SK-N-SH (cell line): Measurements from ENCODE around the gene CAPN6. TPM values are rescaled to one million over a fixed set of nuclear protein-coding genes. Genes with fewer than 3 reads are reported as not detected.
A peak's percentile ranks its signal among the peaks of the same experiment; 100 is the strongest.

Source experiments
- CTCF ChIA-PET: fragments of 300-600, 350-600 bp; formaldehyde crosslinking; extraction: SDS; loops from one replicate; lab custom pipeline; 2021; lab: Yijun Ruan, JAX
- POLR2A ChIA-PET: fragments of 350-600 bp; sonication (Branson Sonifier 250); formaldehyde crosslinking; extraction: SDS; loops from one replicate; lab custom pipeline; 2020; ENCODE audit warnings: antibody characterized with exemption, inconsistent platforms; lab: Yijun Ruan, JAX
- DNase-seq: peaks from one replicate; pipeline ENCODE4 v3.0.0; 2012
- H2AFZ ChIP-seq: fragments of 200-600 bp; sonication (generic); 2 replicates; pipeline ENCODE4 v1.8.1; 2016; ENCODE audit warnings: antibody characterized with exemption, mild to moderate bottlenecking, low read depth
- H3F3A ChIP-seq: fragments of 200-600 bp; sonication (generic); replicated peaks from 2 replicates; pipeline ENCODE3; 2016; ENCODE audit warnings: antibody characterized with exemption, mild to moderate bottlenecking; ENCODE audit not compliant: insufficient read depth
- H3K27ac ChIP-seq, 2 experiments: fragments of 200-500 bp in 1 of 2; fragments of 200-600 bp in 1 of 2; sonication (Bioruptor generic) in 1 of 2; sonication (generic), shearing (Covaris generic) in 1 of 2; 2 replicates each; pipeline versions ENCODE4 v1.5.1 to v1.6.1; 2014 to 2016; ENCODE audit warnings: low read depth in 2 of 2, inconsistent platforms in 1 of 2, low read length in 1 of 2, mild to moderate bottlenecking in 1 of 2, mixed read lengths in 1 of 2
- H3K27me3 ChIP-seq: fragments of 200-600 bp; sonication (generic), shearing (Covaris generic); 2 replicates; pipeline ENCODE4 v1.6.1; 2016; ENCODE audit warnings: mixed run types; ENCODE audit not compliant: insufficient read depth
- H3K36me3 ChIP-seq, 2 experiments: fragments of 200-500 bp in 1 of 2; fragments of 200-600 bp in 1 of 2; sonication (Bioruptor generic) in 1 of 2; sonication (generic) in 1 of 2; replicated peaks in 1 of 2; 2 replicates each; pipeline versions ENCODE3 to v1.5.1; 2014 to 2016; ENCODE audit warnings: low read length in 1 of 2, mild to moderate bottlenecking in 1 of 2; ENCODE audit not compliant: insufficient read depth in 2 of 2, control insufficient read depth in 1 of 2
- H3K4me1 ChIP-seq, 2 experiments: fragments of 200-500 bp in 1 of 2; fragments of 200-600 bp in 1 of 2; sonication (Bioruptor generic) in 1 of 2; sonication (generic), shearing (Covaris generic) in 1 of 2; 2 replicates each; pipeline versions ENCODE4 v1.5.1 to v1.6.1; 2014 to 2016; ENCODE audit warnings: low read depth in 1 of 2, low read length in 1 of 2, mixed run types in 1 of 2; ENCODE audit not compliant: insufficient read depth in 2 of 2, control insufficient read depth in 1 of 2
- H3K4me2 ChIP-seq: fragments of 200-600 bp; sonication (generic), shearing (Covaris generic); 2 replicates; pipeline ENCODE4 v1.6.1; 2017; ENCODE audit warnings: mixed run types
- H3K4me3 ChIP-seq, 2 experiments: fragments of 200-500 bp in 1 of 2; fragments of 200-600 bp in 1 of 2; sonication (Bioruptor generic) in 1 of 2; sonication (generic), shearing (Covaris generic) in 1 of 2; 2 replicates each; pipeline versions ENCODE4 v1.5.1 to v1.8.1; 2014 to 2016; ENCODE audit warnings: low read depth in 2 of 2, inconsistent platforms in 1 of 2, low read length in 1 of 2, mild to moderate bottlenecking in 1 of 2, mixed read lengths in 1 of 2, moderate library complexity in 1 of 2
- H3K79me2 ChIP-seq: fragments of 200-600 bp; sonication (generic); 2 replicates; pipeline ENCODE4 v1.8.1; 2017; ENCODE audit warnings: mild to moderate bottlenecking; ENCODE audit not compliant: insufficient read depth
- H3K9ac ChIP-seq: fragments of 200-600 bp; sonication (generic); 2 replicates; pipeline ENCODE4 v1.6.1; 2017; ENCODE audit warnings: mixed run types
- H3K9me2 ChIP-seq: fragments of 200-600 bp; sonication (generic); 2 replicates; pipeline ENCODE4 v1.6.1; 2017; ENCODE audit warnings: mixed run types
- H3K9me3 ChIP-seq: fragments of 200-600 bp; sonication (generic); 2 replicates; pipeline ENCODE4 v1.6.1; 2017; ENCODE audit warnings: mixed run types, mild to moderate bottlenecking, moderate library complexity
- H4K20me1 ChIP-seq: fragments of 200-600 bp; sonication (generic); 2 replicates; pipeline ENCODE4 v1.6.1; 2017; ENCODE audit warnings: mild to moderate bottlenecking, mixed run types; ENCODE audit not compliant: insufficient read depth
- CHD2 ChIP-seq: fragments of 150-350 bp; IDR thresholded peaks from 2 replicates; pipeline ENCODE4 v1.6.1; 2018; ENCODE audit warnings: low read length; ENCODE audit not compliant: partially characterized antibody
- EP300 ChIP-seq, 2 experiments: IDR thresholded peaks; 2 replicates each; pipeline versions ENCODE4 v1.4.0 to v1.6.1; 2012; ENCODE audit warnings: borderline replicate concordance in 1 of 2, low read depth in 1 of 2, low read length in 1 of 2
- EZH2phosphoT487 ChIP-seq: fragments of 200-600 bp; sonication (generic); IDR thresholded peaks from 2 replicates; pipeline ENCODE4 v1.6.1; 2017; ENCODE audit warnings: low read depth, mixed run types, mild to moderate bottlenecking, antibody characterized with exemption, moderate library complexity, borderline replicate concordance
- FOXJ3 ChIP-seq: sonication (generic); formaldehyde crosslinking; IDR thresholded peaks from 2 replicates; pipeline ENCODE4 v1.5.1; 2020; ENCODE audit warnings: mild to moderate bottlenecking, missing genetic modification reagents
- FOXM1 ChIP-seq: IDR thresholded peaks from 2 replicates; pipeline ENCODE4 v1.4.0; 2012; ENCODE audit warnings: low read depth, mild to moderate bottlenecking
- GABPA ChIP-seq: IDR thresholded peaks from 2 replicates; pipeline ENCODE4 v1.4.0; 2012; ENCODE audit warnings: low read depth, mild to moderate bottlenecking
- JUND ChIP-seq: IDR thresholded peaks from 2 replicates; pipeline ENCODE4 v1.4.0; 2012
- POLR2AphosphoS5 ChIP-seq: IDR thresholded peaks from 2 replicates; pipeline ENCODE4 v1.6.1; 2012; ENCODE audit warnings: low read depth, low read length
- RAD21 ChIP-seq: IDR thresholded peaks from 2 replicates; pipeline ENCODE4 v1.6.1; 2012; ENCODE audit warnings: mild to moderate bottlenecking, low read length
- RFX5 ChIP-seq: IDR thresholded peaks from 2 replicates; pipeline ENCODE4 v1.6.1; 2012; ENCODE audit warnings: mild to moderate bottlenecking, improper control_type of control experiment, low read length
- RXRA ChIP-seq: IDR thresholded peaks from 2 replicates; pipeline ENCODE4 v1.4.0; 2012; ENCODE audit warnings: low read depth, mild to moderate bottlenecking, borderline replicate concordance
- SIN3A ChIP-seq: IDR thresholded peaks from 2 replicates; pipeline ENCODE4 v1.6.1; 2012; ENCODE audit warnings: low read depth, mild to moderate bottlenecking, low read length, moderate library complexity, borderline replicate concordance
- TAF1 ChIP-seq: IDR thresholded peaks from 2 replicates; pipeline ENCODE4 v1.6.1; 2012; ENCODE audit warnings: low read depth, mild to moderate bottlenecking, low read length, moderate library complexity, borderline replicate concordance
- TEAD4 ChIP-seq: IDR thresholded peaks from 2 replicates; pipeline ENCODE4 v1.4.0; 2012; ENCODE audit warnings: mild to moderate bottlenecking, borderline replicate concordance; ENCODE audit not compliant: insufficient read depth
- WGBS: methylation state at CpG from one replicate; pipeline ENCODE4 v1.1.6; 2017; ENCODE audit warnings: low lambda C conversion rate; 5-methylcytosine and 5-hydroxymethylcytosine counted together
- polyA plus RNA-seq, 3 experiments: library from polyadenylated mRNA; depleted of rRNA; stranded (reverse); fragments of >200 nt; gene quantifications; 2 replicates each; pipeline ENCODE4 v1.2.3, GENCODE V29; 2012
- TF ChIP-seq, protein P1 (sequence below): IDR thresholded peaks from 2 replicates; pipeline ENCODE4 v1.4.0; 2012; ENCODE audit warnings: low read depth, borderline replicate concordance
- TF ChIP-seq, protein P2 (sequence below): fragments of 150-350 bp; IDR thresholded peaks from 2 replicates; pipeline ENCODE4 v1.6.1; 2017; ENCODE audit warnings: antibody characterized with exemption, low read length, low read depth, borderline replicate concordance
- TF ChIP-seq, protein P3 (sequence below): IDR thresholded peaks from 2 replicates; pipeline ENCODE4 v1.4.0; 2012; ENCODE audit warnings: low read depth, borderline replicate concordance

Gene CAPN6
- polyA plus RNA-seq, 1 of the 3 experiments (the other 2 are of a cell fraction) = not detected

DNA sequence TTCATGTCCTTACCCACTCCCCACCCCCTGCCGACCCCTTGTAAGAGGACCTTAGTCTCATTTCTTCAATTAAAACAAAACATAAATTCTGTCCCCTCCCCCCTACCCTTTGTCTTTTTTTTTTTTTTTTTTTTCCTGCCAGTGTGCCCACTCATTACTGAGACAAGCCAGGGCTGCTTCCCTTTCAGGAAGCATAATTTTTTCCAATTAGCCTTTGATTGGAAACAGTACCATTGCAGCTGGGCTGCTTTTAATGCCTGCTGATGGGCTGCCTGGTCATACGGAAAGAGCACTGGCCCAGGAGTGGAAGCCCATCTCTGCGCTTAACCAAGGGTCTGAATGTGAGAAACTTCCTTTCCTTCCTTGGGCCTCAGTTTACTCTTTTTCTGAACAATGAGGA is 18.6 kb upstream of the CAPN6 start:
- ChIA-PET POLR2A (no interaction called here), CTCF (interaction anchor here (1.0 to 2.2 kb wide), 4 partner anchors 10 to 158 kb away, joined by 3 to 6 read pairs (median 4); no protein-coding TSS in a partner anchor)
- H3K9me2 ChIP-seq = no peaks in the 10 kb centered on the region
- H4K20me1 ChIP-seq = no peaks in the 10 kb centered on the region
- DNase-seq = peak; percentile 33
- H3K79me2 ChIP-seq = no peaks in the 10 kb centered on the region
- peaks cover 0 to 4% of the 10 kb centered on the region in 2 experiments; a peak in 1 of 4 replicates for H3K4me1 ChIP-seq
- H3K9me3 ChIP-seq = no peaks in the 10 kb centered on the region
- no peak overlapping the region for H2AFZ ChIP-seq
- no peaks in the 10 kb centered on the region for H3F3A ChIP-seq
- 22% methylated on average over 3 of the region's 3 CpGs for WGBS
- H3K9ac ChIP-seq = no peak overlapping the region
- H3K4me2 ChIP-seq = no peak overlapping the region
- peak in 1 of 2 experiments; percentile 63; a peak in 2 of 4 replicates for TF ChIP-seq EP300 (IDR thresholded peaks at IDR 0.05; ENCODE audit: borderline replicate concordance in 1 of 2, low read depth in 1 of 2, low read length in 1 of 2)
- no peak for TF ChIP-seq RXRA
- TF ChIP-seq CHD2 = peak; percentile 66
- TF ChIP-seq, all 33 proteins: peak for 2
- H3K27ac ChIP-seq = peak overlapping the region in 1 of 2 experiments; percentile 79; a peak in 2 of 4 replicates
- no peak overlapping the region for H3K4me3 ChIP-seq
- H3K27me3 ChIP-seq = no peaks in the 10 kb centered on the region; the same call in 1 of the 2 replicates
- no peaks in the 10 kb centered on the region for H3K36me3 ChIP-seq

DNA sequence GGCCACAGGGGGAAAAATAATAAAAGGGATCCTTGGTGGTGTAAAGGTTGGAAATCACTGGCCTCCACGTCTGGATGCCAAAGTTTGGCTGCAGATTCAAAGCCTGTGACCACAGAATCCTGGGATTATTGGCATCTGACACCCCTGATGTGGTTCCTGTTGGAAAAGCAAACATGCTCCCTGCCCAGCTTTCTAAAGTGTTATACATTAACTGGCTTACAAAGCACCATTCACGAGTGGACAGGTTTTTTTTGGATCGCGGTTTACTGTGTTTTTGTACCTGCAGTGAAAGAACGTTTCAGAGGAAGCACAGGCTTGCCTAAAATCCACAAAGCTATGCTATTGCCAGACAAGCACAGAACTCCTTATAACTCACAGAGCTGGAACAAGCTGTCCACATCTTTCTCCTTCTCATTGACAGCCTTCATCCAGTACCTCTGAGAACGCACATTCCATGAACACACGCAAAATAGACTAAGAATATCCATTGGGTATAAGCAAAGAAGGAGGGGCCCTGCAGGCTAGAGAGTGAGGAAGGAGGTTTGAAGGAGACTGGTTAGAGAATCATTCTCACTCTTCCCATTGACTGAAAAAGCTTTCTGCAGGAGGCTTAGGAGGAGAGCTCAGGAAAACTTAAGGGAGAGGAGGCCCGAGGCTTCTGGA is 14.5 kb upstream of the CAPN6 start:
- Histone ChIP-seq H3K27ac (no peak overlapping the region), H3K27me3 (no peaks in the 10 kb centered on the region; the same call in 1 of the 2 replicates), H3K9me2 (no peaks in the 10 kb centered on the region), H3K79me2 (no peaks in the 10 kb centered on the region), H3K4me1 (peaks cover 0 to 4% of the 10 kb centered on the region in 2 experiments; a peak in 1 of 4 replicates), H2AFZ (no peak overlapping the region), H3K36me3 (no peaks in the 10 kb centered on the region), H3K9me3 (no peaks in the 10 kb centered on the region), H4K20me1 (no peaks in the 10 kb centered on the region), H3K4me3 (no peak overlapping the region), H3K4me2 (no peak overlapping the region), H3F3A (no peaks in the 10 kb centered on the region), H3K9ac (no peak overlapping the region)
- DNase-seq = no peak
- ChIA-PET CTCF (interaction anchor here (0.5 kb wide), 1 partner anchor 60 kb away, joined by 3 read pairs; no protein-coding TSS in a partner anchor), POLR2A (no interaction called here)
- 30% methylated on average over 8 of the region's 8 CpGs for WGBS
- TF ChIP-seq JUND = no peak
- TF ChIP-seq EZH2phosphoT487 = no peak

DNA sequence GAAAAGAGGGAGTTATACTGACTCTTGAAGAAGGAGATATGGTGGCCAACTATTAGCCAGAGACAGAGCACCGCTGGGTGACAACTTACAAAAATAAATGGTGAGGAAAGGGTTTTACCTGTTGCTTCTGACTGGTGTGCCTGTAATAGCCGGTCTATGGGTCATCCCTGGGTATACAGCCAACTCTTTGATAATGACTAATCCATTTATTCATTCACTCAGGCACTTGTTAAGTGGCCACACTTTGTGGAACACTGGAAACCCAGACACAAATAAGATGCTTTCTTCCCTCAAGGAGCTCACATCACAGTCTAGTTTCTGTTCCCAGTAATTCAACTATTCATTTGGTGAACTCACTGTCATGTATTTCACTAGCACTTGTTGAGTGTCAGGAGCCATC is 13.2 kb upstream of the CAPN6 start:
- CTCF ChIA-PET = no interaction called here
- WGBS = 12% methylated on average over 2 of the region's 2 CpGs
- TF ChIP-seq JUND = no peak
- no peak for TF ChIP-seq FOXJ3 (CRISPR knock-in tag)
- no peak for TF ChIP-seq GABPA
- no peak for TF ChIP-seq RAD21
- TF ChIP-seq POLR2AphosphoS5 = no peak
- TF ChIP-seq, protein P1, sequence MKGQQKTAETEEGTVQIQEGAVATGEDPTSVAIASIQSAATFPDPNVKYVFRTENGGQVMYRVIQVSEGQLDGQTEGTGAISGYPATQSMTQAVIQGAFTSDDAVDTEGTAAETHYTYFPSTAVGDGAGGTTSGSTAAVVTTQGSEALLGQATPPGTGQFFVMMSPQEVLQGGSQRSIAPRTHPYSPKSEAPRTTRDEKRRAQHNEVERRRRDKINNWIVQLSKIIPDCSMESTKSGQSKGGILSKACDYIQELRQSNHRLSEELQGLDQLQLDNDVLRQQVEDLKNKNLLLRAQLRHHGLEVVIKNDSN = no peak
- TF ChIP-seq CHD2 = no peak
- TF ChIP-seq, protein P2, sequence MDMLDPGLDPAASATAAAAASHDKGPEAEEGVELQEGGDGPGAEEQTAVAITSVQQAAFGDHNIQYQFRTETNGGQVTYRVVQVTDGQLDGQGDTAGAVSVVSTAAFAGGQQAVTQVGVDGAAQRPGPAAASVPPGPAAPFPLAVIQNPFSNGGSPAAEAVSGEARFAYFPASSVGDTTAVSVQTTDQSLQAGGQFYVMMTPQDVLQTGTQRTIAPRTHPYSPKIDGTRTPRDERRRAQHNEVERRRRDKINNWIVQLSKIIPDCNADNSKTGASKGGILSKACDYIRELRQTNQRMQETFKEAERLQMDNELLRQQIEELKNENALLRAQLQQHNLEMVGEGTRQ = no peak
- no peak for TF ChIP-seq TEAD4
- no peak for TF ChIP-seq RFX5
- TF ChIP-seq FOXM1 = no peak
- TF ChIP-seq, protein P3, sequence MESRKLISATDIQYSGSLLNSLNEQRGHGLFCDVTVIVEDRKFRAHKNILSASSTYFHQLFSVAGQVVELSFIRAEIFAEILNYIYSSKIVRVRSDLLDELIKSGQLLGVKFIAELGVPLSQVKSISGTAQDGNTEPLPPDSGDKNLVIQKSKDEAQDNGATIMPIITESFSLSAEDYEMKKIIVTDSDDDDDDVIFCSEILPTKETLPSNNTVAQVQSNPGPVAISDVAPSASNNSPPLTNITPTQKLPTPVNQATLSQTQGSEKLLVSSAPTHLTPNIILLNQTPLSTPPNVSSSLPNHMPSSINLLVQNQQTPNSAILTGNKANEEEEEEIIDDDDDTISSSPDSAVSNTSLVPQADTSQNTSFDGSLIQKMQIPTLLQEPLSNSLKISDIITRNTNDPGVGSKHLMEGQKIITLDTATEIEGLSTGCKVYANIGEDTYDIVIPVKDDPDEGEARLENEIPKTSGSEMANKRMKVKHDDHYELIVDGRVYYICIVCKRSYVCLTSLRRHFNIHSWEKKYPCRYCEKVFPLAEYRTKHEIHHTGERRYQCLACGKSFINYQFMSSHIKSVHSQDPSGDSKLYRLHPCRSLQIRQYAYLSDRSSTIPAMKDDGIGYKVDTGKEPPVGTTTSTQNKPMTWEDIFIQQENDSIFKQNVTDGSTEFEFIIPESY = no peak
- TF ChIP-seq TAF1 = no peak
- TF ChIP-seq SIN3A = no peak

More for the DNA sequence above, 13.2 kb upstream of the CAPN6 start:
- H4K20me1 ChIP-seq = no peaks in the 10 kb centered on the region
- H3K9me3 ChIP-seq = no peaks in the 10 kb centered on the region
- H3F3A ChIP-seq = no peaks in the 10 kb centered on the region
- no peaks in the 10 kb centered on the region for H3K36me3 ChIP-seq
- POLR2A ChIA-PET = no interaction called here
- H3K4me1 ChIP-seq = no peaks in the 10 kb centered on the region; a peak in 1 of 4 replicates
- no peaks in the 10 kb centered on the region; the same call in 1 of the 2 replicates for H3K27me3 ChIP-seq
- H2AFZ ChIP-seq = no peak overlapping the region
- no peak overlapping the region for H3K27ac ChIP-seq
- no peak overlapping the region for H3K4me3 ChIP-seq
- H3K4me2 ChIP-seq = no peak overlapping the region
- no peaks in the 10 kb centered on the region for H3K9me2 ChIP-seq
- no peak for DNase-seq
- no peak overlapping the region for H3K9ac ChIP-seq
- no peaks in the 10 kb centered on the region for H3K79me2 ChIP-seq
